ENCODE data around the gene RTN4RL1. TPM values are rescaled to one million over a fixed set of nuclear protein-coding genes. Genes with fewer than 3 reads are reported as not detected.

Gene RTN4RL1
- total and polyA plus RNA-seq, 2 of the 4 experiments (the other 2 are of a cell fraction), result under 0.01 to 0.03 TPM

DNA sequence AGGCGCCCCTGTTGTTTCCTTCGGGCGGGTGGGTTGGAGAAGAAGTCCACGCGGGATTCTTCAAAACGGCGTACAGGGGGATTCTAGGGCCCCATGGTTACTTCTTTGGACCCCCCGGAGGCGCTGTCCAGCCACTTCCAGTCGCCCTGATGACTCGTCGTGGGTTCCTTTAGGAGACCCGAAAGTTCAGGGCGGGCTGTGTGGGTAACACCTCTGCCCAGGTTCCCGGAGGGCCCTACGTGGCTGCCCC, 29.1 kb upstream of the RTN4RL1 start:
- CTCF ChIA-PET, result interaction anchor here (0.6 to 6.3 kb wide), 15 partner anchors 13 to 390 kb away, joined by 3 to 57 read pairs (median 4); partner anchors contain the start of gene TSR1

More for the DNA sequence above, 29.1 kb upstream of the RTN4RL1 start:
- peak overlapping the region; percentile 99 for H2AK9ac ChIP-seq (replicated peaks; ENCODE audit: low read depth, low read length, poor library complexity)
- peak overlapping the region; percentile 54 for H3K9ac ChIP-seq (ENCODE audit: low read depth, low read length)
- H2BK15ac ChIP-seq (ENCODE audit: low read depth, low read length), result no peak overlapping the region
- H4K5ac ChIP-seq (ENCODE audit: low read depth, low read length), result no peak overlapping the region
- H3K56ac ChIP-seq (ENCODE audit: extremely low read depth, insufficient read depth, low read length), result no peak overlapping the region
- peak overlapping the region; percentile 75; the same call in 1 of the 2 replicates for H3K23ac ChIP-seq (ENCODE audit: low read depth, low read length)
- TF ChIP-seq MAFK (IDR thresholded peaks at IDR 0.05; ENCODE audit: low read depth, low read length) (no peak), RFX5 (IDR thresholded peaks at IDR 0.05; ENCODE audit: low read depth, low read length) (no peak), CHD1 (IDR thresholded peaks at IDR 0.05; ENCODE audit: low read depth, low read length) (0 out of 2 replicates have a peak, but pooled peaks have one; percentile 31)
- TF ChIP-seq, protein P1, sequence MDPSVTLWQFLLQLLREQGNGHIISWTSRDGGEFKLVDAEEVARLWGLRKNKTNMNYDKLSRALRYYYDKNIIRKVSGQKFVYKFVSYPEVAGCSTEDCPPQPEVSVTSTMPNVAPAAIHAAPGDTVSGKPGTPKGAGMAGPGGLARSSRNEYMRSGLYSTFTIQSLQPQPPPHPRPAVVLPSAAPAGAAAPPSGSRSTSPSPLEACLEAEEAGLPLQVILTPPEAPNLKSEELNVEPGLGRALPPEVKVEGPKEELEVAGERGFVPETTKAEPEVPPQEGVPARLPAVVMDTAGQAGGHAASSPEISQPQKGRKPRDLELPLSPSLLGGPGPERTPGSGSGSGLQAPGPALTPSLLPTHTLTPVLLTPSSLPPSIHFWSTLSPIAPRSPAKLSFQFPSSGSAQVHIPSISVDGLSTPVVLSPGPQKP (IDR thresholded peaks at IDR 0.05; ENCODE audit: borderline replicate concordance, low read depth, low read length), result no peak
- H2BK5ac ChIP-seq (ENCODE audit: low read depth, low read length, poor library complexity, severe bottlenecking), result no peak overlapping the region
- no peak overlapping the region for H2BK20ac ChIP-seq (ENCODE audit: low read depth, low read length)
- ATAC-seq (ENCODE audit: low read depth) (no peak), DNase-seq (no peak)
- no peaks in the 10 kb centered on the region for H3K9me1 ChIP-seq (ENCODE audit: insufficient read depth, low read length)
- intact Hi-C loops (cut with micrococcal nuclease), result loop anchor here (5.0 kb wide), 2 partner anchors 283 to 298 kb away; partner anchors contain the start of genes SGSM2 and TSR1
- H3K18ac ChIP-seq (ENCODE audit: low read depth, low read length), result no peak overlapping the region; the same call in 1 of the 2 replicates
- no peak overlapping the region; the same call in none of the 2 replicates for H2BK120ac ChIP-seq (ENCODE audit: low read depth, low read length)
- H4K91ac ChIP-seq (ENCODE audit: insufficient read depth, low read depth, low read length), result no peak overlapping the region; the same call in 1 of the 2 replicates
- no peak overlapping the region for H2AK5ac ChIP-seq (ENCODE audit: low read depth, low read length)
- peak overlapping the region; percentile 89 for H2AFZ ChIP-seq (replicated peaks; ENCODE audit: low read length, poor library complexity)
- H3K36me3 ChIP-seq (ENCODE audit: control insufficient read depth, insufficient read depth, low read length), result peaks cover 20% of the 10 kb centered on the region
- H3K4me2 ChIP-seq (ENCODE audit: low read depth, low read length), result peak overlapping the region; percentile 78
- H3K9me3 ChIP-seq (ENCODE audit: control insufficient read depth, insufficient read depth, low read length), result no peaks in the 10 kb centered on the region
- peaks cover 30% of the 10 kb centered on the region for H4K20me1 ChIP-seq (ENCODE audit: insufficient read depth, low read length)
- peak overlapping the region in 1 of 2 experiments; percentile 35; a peak in 1 of 4 replicates for H4K8ac ChIP-seq (ENCODE audit: low read depth in 2 of 2, low read length in 2 of 2)
- H3K27ac ChIP-seq (ENCODE audit: insufficient read depth, low read length), result peak overlapping the region; percentile 54
- dilution Hi-C loops (cut with HindIII; ENCODE audit: low sequenced_read_pairs, unreplicated experiment), result no loop called here
- peaks cover 0 to 17% of the 10 kb centered on the region in 2 experiments; a peak in 2 of 4 replicates for H3K79me1 ChIP-seq (ENCODE audit: low read depth in 1 of 2, low read length in 2 of 2)
- 0% methylated on average over 2 of the region's 16 CpGs; no CpG with 5 or more reads in 1 of the 2 experiments for WGBS, 2 experiments (ENCODE audit: extremely low coverage in 2 of 2, insufficient read length in 1 of 2)
- no peak overlapping the region for H3K14ac ChIP-seq (replicated peaks; ENCODE audit: low read depth, low read length)
- POLR2A ChIA-PET (ENCODE audit: unreplicated experiment), result interaction anchor here (0.6 kb wide), 2 partner anchors 168 to 250 kb away, joined by 3 to 17 read pairs; partner anchors contain the start of gene SRR
- in situ Hi-C loops (cut with MboI; ENCODE audit: low sequenced_read_pairs), result no loop called here
- BruUV-seq (replicated peaks), result no TSS peak
- H3K4me3 ChIP-seq (ENCODE audit: insufficient read depth, low read depth, low read length), result peak overlapping the region; percentile 35
- peaks cover 15% of the 10 kb centered on the region for H3K4me1 ChIP-seq (ENCODE audit: control insufficient read depth, insufficient read depth, low read length)
- H3K27me3 ChIP-seq (ENCODE audit: control insufficient read depth, insufficient read depth, low read length), result no peaks in the 10 kb centered on the region
- H3K4ac ChIP-seq (ENCODE audit: low read depth, low read length), result peak overlapping the region; percentile 63
